HCT116 (cell line): ENCODE results near the gene CCDC8.

Source experiments
- CTCF ChIP-seq, 3 experiments: fragments of 200-600 bp in 1 of 3; sonication (generic) in 1 of 3; IDR thresholded peaks in 2 of 3; conservative IDR thresholded peaks in 1 of 3; 2 replicates each; pipeline ENCODE4 v1.5.1; 2012 to 2017; ENCODE audit warnings: low read depth in 2 of 3, low read length in 2 of 3, antibody characterized with exemption in 1 of 3, borderline replicate concordance in 1 of 3, control low read depth in 1 of 3, mild to moderate bottlenecking in 1 of 3, mixed read lengths in 1 of 3, mixed run types in 1 of 3, moderate library complexity in 1 of 3; ENCODE audit not compliant: insufficient read depth in 1 of 3
- EZH2 ChIP-seq: fragments of 200-600 bp; sonication (generic); IDR thresholded peaks from 2 replicates; pipeline ENCODE4 v1.6.1; 2017; ENCODE audit warnings: antibody characterized with exemption, mixed run types

DNA sequence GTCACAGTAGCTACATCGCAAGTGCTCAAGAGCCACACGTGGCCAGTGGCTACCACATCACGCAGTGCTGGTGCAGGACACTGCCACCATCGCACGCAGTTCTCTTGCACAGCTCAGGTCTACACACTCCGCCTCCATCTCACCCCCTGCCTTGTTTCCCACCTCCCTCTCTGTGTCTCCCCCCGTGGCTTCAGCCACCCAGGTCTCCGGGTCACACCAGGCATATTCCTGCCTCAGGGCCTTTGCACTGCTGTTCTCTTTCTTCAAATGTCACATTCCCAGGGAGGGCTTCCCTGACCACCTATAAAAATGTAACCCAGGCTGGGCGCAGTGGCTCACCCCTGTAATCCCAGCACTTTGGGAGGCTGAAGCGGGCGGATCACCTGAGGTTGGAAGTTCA is 10.6 kb downstream of the CCDC8 start:
- TF ChIP-seq EZH2 (no peak), CTCF (IDR thresholded peaks at IDR 0.05 in 2 of 3, conservative IDR thresholded peaks at IDR 0.05 in 1 of 3; ENCODE audit: borderline replicate concordance in 1 of 3, insufficient read depth in 1 of 3, low read depth in 2 of 3, low read length in 2 of 3) (no peak)
